NCI-H82 (cell line): ENCODE results near the gene CLCN7.

Experiments used
- DNase-seq: peaks from one replicate; lab custom pipeline; 2025; lab: John Stamatoyannopoulos, UW

The CLCN7 gene

DNA sequence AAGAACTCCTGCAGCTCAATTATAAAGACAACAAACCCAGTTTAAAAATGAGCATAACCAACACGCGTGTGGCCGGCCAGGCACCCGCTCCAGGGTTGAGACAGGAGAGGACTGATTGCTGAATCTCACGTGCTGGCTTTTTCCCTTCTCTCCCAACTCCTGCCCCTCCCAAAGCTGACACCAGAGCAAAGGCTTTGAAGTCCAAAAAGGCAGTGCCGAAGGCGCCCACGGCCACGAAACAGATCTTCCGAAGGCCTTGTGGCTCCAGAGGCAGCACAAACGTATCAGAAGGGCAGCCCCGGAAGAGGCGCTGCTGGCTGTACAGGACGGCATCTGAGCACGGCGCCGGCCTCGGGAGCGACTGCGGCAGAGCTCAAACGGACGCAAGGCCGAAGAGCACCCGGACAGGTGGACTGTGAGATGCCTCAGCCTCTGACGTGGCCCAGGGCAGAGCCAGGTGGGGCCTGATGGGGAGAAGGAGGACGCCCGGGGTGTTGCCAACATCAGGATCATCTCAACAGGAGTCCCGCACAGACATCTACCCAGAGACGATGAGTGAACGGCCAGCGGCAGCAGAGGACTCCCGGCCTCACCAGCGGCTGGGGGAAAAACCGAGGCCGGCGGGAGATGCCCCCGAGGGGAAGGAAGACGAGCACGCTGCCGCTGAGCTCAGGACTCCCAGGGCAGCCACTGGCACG lies 10.5 kb downstream of the CLCN7 start:
- DNase-seq = no peak

DNA sequence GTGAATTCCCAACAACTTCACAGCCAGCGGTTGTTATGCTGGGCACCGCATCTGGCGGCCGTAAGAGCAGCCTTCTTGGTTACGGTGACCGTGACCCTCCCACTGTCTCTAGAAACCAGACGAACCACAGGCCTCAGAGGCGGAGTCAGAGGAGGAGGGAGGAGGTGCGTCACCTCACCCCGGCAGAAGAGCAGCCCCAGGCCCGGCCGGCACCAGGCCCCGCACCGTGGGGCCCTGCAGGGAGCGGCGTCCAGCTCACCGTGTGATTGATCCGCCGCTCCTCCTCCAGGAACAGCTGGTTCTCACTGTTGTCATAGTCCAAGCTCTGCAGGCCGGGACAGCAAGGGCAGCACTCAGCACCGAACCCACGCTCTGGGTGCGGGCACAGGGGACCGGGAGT lies 13.7 kb downstream of the CLCN7 start:
- no peak for DNase-seq

DNA sequence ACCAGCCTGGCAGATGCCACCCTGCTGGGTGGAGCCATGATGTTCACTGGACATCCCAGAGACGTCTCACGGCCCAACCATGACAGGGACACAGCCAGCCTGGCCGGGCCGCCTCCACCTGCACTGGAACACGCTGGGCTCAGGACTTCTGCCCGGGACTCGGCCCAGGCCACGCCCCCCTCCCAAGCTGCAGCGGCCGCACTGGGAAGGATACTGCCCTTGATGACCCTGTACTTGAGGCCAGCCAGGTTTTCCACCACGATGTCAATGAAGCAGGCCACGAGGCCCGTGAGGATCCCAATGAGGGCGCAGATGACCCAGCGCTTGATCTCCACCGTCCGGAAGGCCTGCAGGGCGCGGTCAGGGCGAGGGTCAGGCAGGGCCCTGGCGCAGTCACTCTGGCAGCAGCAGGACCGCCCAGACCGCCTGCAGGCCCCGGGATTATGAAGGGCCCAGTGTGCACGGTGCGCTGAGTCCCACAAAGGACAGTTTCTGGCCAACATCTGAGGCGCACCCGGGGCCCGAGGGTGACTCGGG lies 14.2 kb downstream of the CLCN7 start:
- no peak for DNase-seq

DNA sequence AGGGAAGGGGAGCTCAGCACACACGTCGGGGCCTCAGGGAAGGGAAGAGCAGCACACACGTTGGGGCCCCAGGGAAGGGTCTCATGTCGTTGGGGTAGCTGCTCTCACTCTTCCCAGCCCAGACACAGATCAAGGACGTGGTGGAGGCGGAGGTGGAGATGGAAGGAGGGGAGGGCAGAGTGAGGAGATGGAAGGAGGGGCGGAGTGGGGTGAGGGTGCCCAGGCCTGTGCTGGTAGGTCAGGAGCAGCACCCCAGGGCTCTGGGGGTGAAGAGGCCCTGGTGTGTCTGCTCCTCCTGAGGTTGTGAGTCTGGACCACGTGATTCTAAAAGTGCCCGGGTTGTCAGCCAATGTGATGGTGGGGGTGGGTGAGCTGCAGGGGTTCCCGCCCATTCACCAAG lies 14.9 kb downstream of the CLCN7 start:
- no peak for DNase-seq

DNA sequence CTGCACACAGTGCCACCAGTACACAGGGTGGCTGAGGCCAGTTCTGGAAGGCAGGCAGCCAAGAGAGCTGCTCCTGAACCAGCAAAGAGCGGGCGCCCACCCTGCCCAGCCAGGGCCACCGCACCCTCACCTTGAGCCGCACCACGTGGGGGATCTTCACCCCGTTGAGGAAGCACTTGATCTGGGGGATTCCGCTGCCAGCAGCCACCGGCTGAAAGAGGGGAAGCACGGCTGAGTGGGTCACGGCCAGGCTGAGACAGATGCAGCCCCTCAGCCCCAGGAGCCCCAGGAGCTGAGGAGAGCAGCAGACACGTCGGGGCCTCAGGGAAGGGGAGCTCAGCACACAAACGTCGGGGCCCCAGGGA lies 15.9 kb downstream of the CLCN7 start:
- no peak for DNase-seq

DNA sequence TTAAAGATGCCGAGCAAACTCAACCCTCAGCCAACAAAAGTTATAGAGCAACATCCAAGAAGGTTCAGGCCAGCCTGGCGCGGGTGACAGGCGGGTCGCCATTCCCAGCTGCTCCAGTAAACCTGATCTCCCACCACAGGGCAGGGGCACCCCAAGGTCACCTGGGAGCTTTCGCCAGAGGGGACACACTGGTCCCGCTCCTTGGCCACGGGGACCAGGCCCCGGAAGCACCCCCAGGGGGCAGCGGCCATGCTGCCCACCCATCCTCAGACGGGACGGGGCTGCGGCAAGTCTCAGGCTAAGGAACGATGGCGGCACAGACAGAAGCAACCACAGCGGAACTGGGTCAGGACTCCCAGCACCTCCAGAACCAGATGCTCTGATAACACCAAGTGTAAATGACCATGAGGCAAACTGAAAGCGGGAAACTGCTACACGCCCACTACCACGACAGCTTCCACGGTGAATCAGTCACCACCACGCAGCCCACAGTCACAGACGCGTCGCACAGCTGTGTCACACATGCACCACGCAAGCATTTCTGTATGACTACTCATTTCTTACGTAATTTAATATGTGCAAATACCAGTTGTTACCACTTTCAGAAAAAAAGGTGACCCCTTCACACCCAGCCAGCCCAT lies 16.4 kb downstream of the CLCN7 start:
- no peak for DNase-seq

DNA sequence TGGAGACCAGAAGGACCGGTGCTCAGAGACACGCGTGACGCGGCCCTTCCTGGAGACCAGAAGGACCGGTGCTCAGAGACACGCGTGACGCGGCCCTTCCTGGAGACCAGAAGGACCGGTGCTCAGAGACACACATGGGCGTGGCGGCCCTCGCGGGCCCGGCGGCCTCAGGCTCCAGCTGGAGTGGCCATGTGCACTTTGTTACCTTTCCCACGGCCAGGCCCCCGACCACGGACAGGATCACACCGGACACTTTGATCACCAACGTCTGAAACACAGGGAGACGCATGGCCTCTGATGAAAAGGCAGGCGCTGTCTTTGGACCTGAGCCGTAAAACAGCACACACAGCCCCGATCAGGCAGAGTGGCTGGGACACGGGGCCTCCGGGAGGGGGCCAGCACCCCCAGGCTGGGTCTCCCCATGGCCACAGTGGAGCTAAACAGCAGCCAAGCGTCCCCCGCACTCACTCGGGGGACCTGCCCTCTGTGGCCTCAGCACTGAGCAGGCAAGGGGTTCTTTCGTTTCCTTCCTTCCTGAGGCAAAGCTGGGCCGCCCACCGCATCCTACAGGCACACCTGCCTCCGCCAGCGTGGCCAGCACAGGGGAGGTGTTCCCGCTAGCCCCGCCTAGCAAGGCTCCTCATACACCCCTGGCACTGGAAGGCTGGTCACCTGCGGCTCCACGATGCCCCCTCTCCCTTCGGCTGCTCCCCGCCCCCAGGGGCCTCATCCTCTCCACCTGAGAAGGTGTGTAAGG lies 17.2 kb downstream of the CLCN7 start:
- DNase-seq = no peak

DNA sequence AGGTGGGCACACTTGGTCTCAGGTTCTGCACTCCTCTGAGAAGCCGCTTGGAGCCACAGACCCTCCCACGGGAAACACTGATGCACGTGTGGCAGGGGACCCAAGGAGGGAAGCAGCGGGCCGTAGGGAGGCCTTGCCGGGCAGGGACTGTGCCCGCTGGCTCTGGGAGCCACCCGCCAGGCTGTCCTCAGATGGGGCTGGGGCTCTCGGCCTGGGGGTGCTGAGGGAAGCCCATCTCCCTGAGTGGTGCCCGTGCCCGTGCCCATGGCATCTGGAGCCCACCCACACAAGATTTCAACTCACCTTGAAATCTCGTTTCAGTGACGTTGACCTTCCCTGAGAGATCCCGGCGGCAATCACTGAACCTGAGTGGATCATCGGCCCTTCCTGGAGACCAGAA lies 17.9 kb downstream of the CLCN7 start:
- DNase-seq = no peak

DNA sequence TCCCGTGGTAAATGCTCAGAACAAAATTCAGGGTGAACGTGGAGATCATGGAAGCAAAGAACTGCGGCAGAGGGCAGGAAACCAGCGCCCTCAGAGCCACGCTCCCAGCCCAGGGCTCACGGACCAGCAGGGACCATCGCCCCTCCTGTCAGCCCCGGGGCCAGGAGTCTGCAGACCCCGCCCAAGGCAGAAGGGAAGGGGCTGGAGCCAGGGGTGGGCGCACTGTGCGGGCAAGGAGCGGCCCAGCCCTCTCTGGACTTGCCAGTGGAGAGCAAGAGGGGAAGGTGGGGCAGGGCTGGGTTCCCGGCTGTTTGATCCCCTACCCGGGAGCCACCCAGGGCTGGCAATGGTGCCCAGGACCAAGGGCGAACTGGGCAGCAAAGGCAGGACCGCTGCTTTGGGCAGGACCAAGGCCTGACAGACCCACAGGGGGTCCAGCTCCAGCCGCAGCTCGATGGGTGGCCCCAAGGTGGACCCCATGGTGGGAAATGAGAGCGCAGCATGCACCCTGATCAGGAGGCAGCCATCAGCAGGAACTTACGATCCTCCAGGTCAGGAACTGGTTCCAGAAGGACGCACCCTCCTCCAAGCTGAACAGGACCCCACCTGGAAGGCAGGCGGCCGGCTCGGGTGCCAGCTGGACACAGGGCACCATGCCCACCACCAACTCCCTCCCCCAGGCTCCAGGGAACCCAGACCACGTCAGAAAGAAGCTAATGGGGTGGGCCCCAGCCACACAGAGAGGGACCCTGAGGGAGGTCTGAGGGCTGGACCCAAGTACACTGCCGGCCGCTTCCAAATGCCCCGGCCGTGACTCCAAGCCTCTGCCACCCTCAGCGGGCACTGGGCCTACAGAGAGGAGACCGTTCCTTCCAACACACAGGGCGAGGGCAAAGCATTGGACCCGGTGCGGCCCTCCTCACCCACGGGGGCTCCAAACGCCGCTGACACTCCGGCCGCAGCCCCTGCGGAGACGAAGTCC lies 19.3 kb downstream of the CLCN7 start:
- no peak for DNase-seq

DNA sequence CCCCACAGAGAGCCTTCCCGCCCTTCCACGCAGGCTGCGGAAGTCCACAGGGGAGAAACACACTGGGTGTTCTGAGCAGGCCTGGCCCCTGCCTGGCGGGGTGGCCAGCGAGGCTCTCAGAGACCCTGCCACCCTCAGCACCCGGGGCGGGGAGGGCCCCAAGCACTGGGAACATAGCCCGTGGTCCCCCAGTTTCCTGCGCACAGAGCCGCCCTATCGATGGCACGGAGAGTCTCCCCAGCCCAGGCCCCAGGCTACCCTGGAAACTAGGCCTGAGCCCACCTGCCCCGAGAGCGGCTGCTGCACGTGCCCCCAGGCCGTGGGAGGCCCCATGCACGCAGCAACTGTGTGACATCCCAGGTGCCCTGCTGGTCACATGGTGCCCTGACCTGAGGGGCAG lies 20.3 kb downstream of the CLCN7 start:
- DNase-seq = no peak

DNA sequence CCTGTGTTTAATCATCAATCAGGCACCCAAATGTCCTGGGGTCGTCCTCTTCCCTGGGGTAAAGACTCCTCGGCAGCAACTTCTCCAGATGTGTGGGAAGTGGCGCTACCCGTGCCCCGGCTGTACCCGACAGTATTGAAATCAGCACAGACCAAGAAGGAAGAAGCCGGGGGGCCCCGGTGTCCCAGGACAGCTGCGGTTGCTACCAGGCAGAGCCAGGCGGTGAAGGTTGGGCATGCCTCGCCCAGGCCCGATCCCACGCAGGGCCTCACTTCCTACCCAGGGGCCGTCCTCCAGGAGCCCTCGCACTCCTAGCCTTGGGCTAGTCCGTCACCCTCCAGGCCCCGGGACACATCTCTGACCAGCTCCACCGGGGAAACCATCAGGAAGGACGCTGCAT lies 21.5 kb downstream of the CLCN7 start:
- DNase-seq = no peak

DNA sequence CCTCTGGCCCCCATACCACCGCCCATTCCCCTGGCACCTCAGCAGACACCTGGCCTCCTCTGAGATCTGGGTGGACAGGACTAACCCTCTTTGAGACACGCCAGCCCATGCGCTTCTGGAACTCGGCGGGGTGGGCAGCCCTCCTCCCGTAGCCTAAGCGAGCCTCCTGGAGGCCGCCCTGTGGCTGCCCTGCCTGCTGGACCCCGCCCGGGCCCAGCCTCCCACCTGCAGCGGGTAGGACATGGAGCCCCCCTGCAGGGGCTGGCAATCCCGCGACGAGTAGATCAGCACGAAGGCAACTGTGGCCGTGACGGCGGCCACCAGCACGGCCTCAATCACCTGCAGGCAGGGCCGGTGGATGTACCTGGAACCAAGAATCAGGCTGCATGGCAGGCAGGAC lies 22.3 kb downstream of the CLCN7 start:
- DNase-seq = no peak

DNA sequence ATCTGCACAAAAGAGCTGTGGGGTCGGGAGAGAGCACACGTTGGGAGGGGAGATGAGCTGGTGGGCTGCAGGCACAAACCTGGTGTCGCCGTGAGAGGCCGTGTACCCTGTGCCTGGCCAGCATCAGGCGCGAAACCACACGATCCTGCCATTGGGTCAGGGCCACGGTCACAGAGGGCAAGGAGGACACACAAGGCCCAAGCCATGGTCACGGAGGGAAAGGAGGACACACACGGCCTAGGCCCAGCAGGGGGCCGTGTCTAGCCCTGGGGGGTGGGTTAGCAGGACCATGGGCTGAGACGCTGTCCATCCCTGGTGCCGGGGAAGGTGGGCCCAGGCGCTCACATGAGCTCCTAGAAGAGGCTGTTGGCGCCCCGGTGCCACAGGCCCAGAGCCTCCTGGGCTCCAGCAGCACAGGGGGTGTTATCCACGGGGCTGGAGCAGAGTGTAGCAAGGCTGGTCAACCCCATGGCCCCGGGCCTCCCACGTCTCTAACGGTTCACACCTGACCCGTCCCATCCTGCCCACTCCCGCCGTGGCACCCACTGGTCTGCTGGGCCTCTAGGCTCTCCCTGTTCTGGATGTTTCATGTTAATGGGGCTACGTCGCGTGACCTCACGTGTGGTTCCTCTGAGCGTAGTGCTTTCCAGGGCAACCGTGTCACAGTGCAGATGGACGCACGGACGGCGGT lies 23.0 kb downstream of the CLCN7 start:
- no peak for DNase-seq

DNA sequence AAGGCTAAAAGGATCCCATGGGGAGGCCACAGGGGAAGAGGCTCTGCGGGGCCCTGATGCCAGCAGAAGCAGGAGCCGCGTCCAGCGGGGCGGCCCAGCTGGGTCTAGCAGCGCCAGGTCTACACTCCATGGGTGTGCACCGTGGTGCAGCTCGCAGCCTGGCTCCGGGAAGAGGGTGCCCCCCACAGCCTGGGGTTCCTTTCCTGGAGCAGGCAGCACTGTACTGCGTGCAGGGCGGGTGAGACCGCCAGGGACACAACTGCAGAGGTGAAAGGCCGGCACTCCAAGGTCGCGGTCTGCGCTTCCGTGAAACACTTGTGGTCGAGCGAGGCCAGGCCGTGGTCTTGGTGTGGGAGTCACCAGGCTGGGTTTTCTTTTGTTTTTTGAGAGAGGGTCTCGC lies 24.0 kb downstream of the CLCN7 start:
- DNase-seq = no peak

DNA sequence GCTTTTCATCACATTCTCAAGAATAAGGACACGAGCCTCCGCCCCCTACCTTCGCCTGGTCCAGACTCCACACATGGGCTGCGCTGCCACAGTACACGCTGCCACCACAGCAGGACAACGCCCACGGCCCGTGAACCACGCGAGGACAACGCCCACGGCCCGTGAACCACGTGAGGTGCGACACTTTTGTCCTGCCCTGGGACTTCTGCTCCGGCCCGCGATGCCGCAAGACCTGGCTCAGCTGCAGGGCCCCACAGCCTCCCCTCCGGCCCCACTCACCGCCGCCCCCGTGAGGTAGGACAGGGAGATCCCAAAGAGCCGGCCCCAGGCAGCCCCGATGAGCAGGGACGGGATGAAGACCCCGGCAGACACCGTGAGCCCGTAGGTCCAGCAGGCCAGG lies 24.6 kb downstream of the CLCN7 start:
- DNase-seq = no peak

DNA sequence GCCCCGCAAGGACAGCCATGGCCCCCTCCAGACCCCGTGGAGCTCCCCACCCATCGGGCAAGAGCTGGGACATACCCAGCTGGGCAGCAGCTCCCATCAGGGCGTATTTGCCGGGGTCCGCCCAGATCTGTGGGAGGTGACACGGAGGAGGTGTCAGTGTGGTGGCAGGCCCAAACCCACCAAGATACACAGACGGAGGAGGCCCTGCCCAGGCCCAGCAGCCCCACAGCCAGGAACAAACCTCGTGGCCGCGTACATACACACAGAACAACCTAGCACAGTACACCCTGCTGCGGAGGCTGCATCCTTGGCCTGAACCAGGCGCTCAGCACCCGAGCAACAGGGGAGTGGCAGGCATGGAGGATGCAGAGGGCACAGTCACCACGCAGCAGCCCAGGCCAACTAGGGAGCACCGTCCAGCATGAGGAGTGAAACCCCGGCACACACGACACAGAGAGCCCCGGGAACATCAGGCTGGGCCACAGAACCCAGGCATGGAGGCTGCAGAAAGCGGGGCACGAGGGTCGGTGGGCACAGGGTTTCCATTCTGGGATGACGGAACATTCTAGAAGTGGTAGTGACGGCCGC lies 25.5 kb downstream of the CLCN7 start:
- DNase-seq = no peak

DNA sequence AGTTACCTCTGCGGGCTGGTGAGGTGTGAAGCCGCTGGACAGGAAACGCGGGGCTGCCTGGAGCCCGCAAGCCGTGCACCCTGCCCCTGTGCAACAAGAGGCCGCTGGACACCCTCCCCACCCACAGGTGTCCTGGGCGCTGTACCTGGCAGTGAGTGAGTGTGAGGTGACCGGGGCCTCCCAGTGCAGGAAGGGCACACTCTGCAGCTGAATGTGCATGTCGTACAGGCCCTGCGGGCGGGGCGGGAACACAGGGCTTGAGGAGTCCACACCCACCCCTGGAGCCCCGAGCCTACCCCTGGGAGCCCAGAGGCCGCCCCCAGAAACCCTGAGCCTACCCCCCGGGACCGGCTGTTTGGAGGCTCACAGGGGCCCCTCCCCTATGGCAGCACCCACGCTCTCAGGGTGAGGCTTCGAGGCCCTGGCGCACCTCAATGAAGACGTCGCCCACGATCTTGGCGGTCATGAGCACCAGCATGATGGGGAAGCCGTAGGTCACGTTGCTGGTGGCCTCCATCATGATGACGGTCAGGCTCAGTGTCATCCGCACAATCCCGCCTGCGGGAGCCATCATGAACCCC lies 26.2 kb downstream of the CLCN7 start:
- DNase-seq = no peak

DNA sequence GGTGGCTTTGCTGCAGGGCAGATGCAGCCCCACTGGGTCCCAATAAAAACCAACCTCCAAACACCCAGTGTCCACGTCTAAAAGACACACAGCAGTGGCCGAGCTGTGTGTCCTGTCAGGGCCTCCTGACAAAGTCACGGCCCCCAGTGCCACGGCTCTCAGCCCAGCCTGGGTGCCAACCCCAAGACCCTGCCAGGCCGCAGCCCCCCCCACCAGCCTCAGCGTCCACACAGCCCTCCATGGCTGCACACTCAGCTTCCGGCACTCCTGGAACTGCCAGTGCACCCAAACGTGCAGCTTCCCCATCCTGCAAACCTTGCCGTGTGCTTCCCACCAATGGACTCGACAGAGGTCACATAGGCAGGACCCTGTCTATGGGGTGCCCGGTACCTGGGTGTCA lies 26.9 kb downstream of the CLCN7 start:
- no peak for DNase-seq

DNA sequence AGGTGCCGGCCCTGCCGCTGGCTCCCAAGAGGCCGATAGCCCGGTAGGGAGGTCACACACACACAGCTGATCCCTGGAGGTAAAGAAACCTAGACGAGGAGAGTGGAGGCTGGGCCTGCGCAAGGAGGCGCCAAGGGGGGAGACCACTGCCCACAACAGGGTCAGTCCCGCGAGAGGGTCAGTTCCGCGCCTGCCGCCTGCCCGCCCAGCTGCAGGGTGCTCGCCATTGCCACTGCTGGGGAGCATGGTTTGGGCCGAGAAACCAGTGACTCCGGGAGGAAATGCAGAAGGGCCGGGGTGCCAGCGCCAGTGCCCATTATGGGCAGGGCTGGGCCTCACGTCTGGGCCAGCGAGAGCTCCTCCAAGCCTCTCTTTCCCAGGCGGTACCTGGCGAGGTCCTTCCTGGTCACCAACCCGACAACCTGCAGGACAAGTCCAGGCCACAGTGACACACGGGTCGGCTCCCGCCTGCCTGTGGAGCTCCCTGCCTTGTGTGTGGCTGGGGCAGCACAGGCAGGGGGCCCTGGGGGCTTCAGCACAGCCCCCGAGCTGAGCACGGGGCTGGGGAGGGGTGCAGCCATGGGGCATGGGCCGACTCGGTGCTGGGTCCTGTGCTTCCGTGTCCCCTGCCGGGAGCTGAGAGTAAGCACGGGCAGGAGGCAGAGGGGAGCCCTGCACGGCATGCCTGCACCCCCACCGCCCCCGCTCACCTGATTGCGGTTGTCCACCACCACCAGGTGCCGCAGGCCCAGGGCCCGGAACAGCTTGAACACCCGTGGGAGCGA lies 28.3 kb downstream of the CLCN7 start:
- DNase-seq = no peak
